Measurements from ENCODE around the gene FAM43B.

The FAM43B gene

GRCh38 chr1:20526267-20526666 is 26.1 kb upstream of the FAM43B start:
- no peak overlapping the region for H3K9ac ChIP-seq (ENCODE audit: low read depth in 1 of 2, low read length in 2 of 2)
- no peaks in the 10 kb centered on the region for H3K36me3 ChIP-seq (ENCODE audit: control insufficient read depth in 2 of 2, insufficient read depth in 2 of 2, low read length in 2 of 2)
- no peak overlapping the region for H3K4me3 ChIP-seq (ENCODE audit: low read length in 2 of 2)
- no peaks in the 10 kb centered on the region for H3K9me3 ChIP-seq (ENCODE audit: control insufficient read depth in 2 of 2, low read length in 2 of 2)
- no peak overlapping the region for H3K27ac ChIP-seq (ENCODE audit: low read depth in 2 of 2, low read length in 2 of 2)
- peaks cover 5 to 7% of the 10 kb centered on the region in 2 donors for H3K27me3 ChIP-seq (ENCODE audit: control insufficient read depth in 2 of 2, insufficient read depth in 2 of 2, low read length in 2 of 2)
- H3K4me1 ChIP-seq (ENCODE audit: control insufficient read depth in 2 of 2, insufficient read depth in 2 of 2, low read length in 2 of 2): no peaks in the 10 kb centered on the region

GRCh38 chr1:20528221-20528620 is 24.2 kb upstream of the FAM43B start:
- H3K4me1 ChIP-seq (ENCODE audit: control insufficient read depth in 2 of 2, insufficient read depth in 2 of 2, low read length in 2 of 2): no peaks in the 10 kb centered on the region
- no peaks in the 10 kb centered on the region for H3K9me3 ChIP-seq (ENCODE audit: control insufficient read depth in 2 of 2, low read length in 2 of 2)
- H3K27me3 ChIP-seq (ENCODE audit: control insufficient read depth in 2 of 2, insufficient read depth in 2 of 2, low read length in 2 of 2): peaks cover 5 to 11% of the 10 kb centered on the region in 2 donors
- H3K9ac ChIP-seq (ENCODE audit: low read depth in 1 of 2, low read length in 2 of 2): no peak overlapping the region
- no peaks in the 10 kb centered on the region for H3K36me3 ChIP-seq (ENCODE audit: control insufficient read depth in 2 of 2, insufficient read depth in 2 of 2, low read length in 2 of 2)
- H3K27ac ChIP-seq (ENCODE audit: low read depth in 2 of 2, low read length in 2 of 2): no peak overlapping the region
- H3K4me3 ChIP-seq (ENCODE audit: low read length in 2 of 2): no peak overlapping the region

GRCh38 chr1:20530306-20530705 is 22.1 kb upstream of the FAM43B start:
- no peaks in the 10 kb centered on the region for H3K9me3 ChIP-seq (ENCODE audit: control insufficient read depth in 2 of 2, low read length in 2 of 2)
- H3K4me1 ChIP-seq (ENCODE audit: control insufficient read depth in 2 of 2, insufficient read depth in 2 of 2, low read length in 2 of 2): no peaks in the 10 kb centered on the region
- no peak overlapping the region for H3K27ac ChIP-seq (ENCODE audit: low read depth in 2 of 2, low read length in 2 of 2)
- no peak overlapping the region for H3K4me3 ChIP-seq (ENCODE audit: low read length in 2 of 2)
- no peaks in the 10 kb centered on the region for H3K36me3 ChIP-seq (ENCODE audit: control insufficient read depth in 2 of 2, insufficient read depth in 2 of 2, low read length in 2 of 2)
- H3K27me3 ChIP-seq (ENCODE audit: control insufficient read depth in 2 of 2, insufficient read depth in 2 of 2, low read length in 2 of 2): peaks cover 5 to 11% of the 10 kb centered on the region in 2 donors
- no peak overlapping the region for H3K9ac ChIP-seq (ENCODE audit: low read depth in 1 of 2, low read length in 2 of 2)

GRCh38 chr1:20530901-20531300 is 21.5 kb upstream of the FAM43B start:
- no peaks in the 10 kb centered on the region for H3K9me3 ChIP-seq (ENCODE audit: control insufficient read depth in 2 of 2, low read length in 2 of 2)
- no peaks in the 10 kb centered on the region for H3K36me3 ChIP-seq (ENCODE audit: control insufficient read depth in 2 of 2, insufficient read depth in 2 of 2, low read length in 2 of 2)
- peaks cover 7 to 11% of the 10 kb centered on the region in 2 donors for H3K27me3 ChIP-seq (ENCODE audit: control insufficient read depth in 2 of 2, insufficient read depth in 2 of 2, low read length in 2 of 2)
- no peak overlapping the region for H3K4me3 ChIP-seq (ENCODE audit: low read length in 2 of 2)
- H3K27ac ChIP-seq (ENCODE audit: low read depth in 2 of 2, low read length in 2 of 2): no peak overlapping the region
- no peak overlapping the region for H3K9ac ChIP-seq (ENCODE audit: low read depth in 1 of 2, low read length in 2 of 2)
- no peaks in the 10 kb centered on the region for H3K4me1 ChIP-seq (ENCODE audit: control insufficient read depth in 2 of 2, insufficient read depth in 2 of 2, low read length in 2 of 2)

- no peaks in the 10 kb centered on the region for H3K9me3 ChIP-seq (ENCODE audit: control insufficient read depth in 2 of 2, low read length in 2 of 2)
- H3K27ac ChIP-seq (ENCODE audit: low read depth in 2 of 2, low read length in 2 of 2): no peak overlapping the region
- H3K4me3 ChIP-seq (ENCODE audit: low read length in 2 of 2): no peak overlapping the region
- H3K9ac ChIP-seq (ENCODE audit: low read depth in 1 of 2, low read length in 2 of 2): no peak overlapping the region
- no peaks in the 10 kb centered on the region for H3K4me1 ChIP-seq (ENCODE audit: control insufficient read depth in 2 of 2, insufficient read depth in 2 of 2, low read length in 2 of 2)
- no peaks in the 10 kb centered on the region for H3K36me3 ChIP-seq (ENCODE audit: control insufficient read depth in 2 of 2, insufficient read depth in 2 of 2, low read length in 2 of 2)
- peaks cover 5 to 11% of the 10 kb centered on the region in 2 donors for H3K27me3 ChIP-seq (ENCODE audit: control insufficient read depth in 2 of 2, insufficient read depth in 2 of 2, low read length in 2 of 2)
Measured at GRCh38 chr1:20533635-20534034, 18.7 kb upstream of the FAM43B start.

- Histone ChIP-seq H3K36me3 (ENCODE audit: control insufficient read depth in 2 of 2, insufficient read depth in 2 of 2, low read length in 2 of 2) (no peaks in the 10 kb centered on the region), H3K4me1 (ENCODE audit: control insufficient read depth in 2 of 2, insufficient read depth in 2 of 2, low read length in 2 of 2) (no peaks in the 10 kb centered on the region), H3K27ac (ENCODE audit: low read depth in 2 of 2, low read length in 2 of 2) (no peak overlapping the region), H3K4me3 (ENCODE audit: low read length in 2 of 2) (no peak overlapping the region), H3K27me3 (ENCODE audit: control insufficient read depth in 2 of 2, insufficient read depth in 2 of 2, low read length in 2 of 2) (peaks cover 5 to 6% of the 10 kb centered on the region in 2 donors), H3K9me3 (ENCODE audit: control insufficient read depth in 2 of 2, low read length in 2 of 2) (no peaks in the 10 kb centered on the region), H3K9ac (ENCODE audit: low read depth in 1 of 2, low read length in 2 of 2) (no peak overlapping the region)
Measured at GRCh38 chr1:20534659-20535417, 17.5 kb upstream of the FAM43B start.

GRCh38 chr1:20538227-20538626 is 14.1 kb upstream of the FAM43B start:
- H3K4me1 ChIP-seq (ENCODE audit: control insufficient read depth in 2 of 2, insufficient read depth in 2 of 2, low read length in 2 of 2): no peaks in the 10 kb centered on the region
- H3K9ac ChIP-seq (ENCODE audit: low read depth in 1 of 2, low read length in 2 of 2): no peak overlapping the region
- H3K36me3 ChIP-seq (ENCODE audit: control insufficient read depth in 2 of 2, insufficient read depth in 2 of 2, low read length in 2 of 2): no peaks in the 10 kb centered on the region
- H3K27me3 ChIP-seq (ENCODE audit: control insufficient read depth in 2 of 2, insufficient read depth in 2 of 2, low read length in 2 of 2): peaks cover 4 to 14% of the 10 kb centered on the region in 2 donors
- no peaks in the 10 kb centered on the region for H3K9me3 ChIP-seq (ENCODE audit: control insufficient read depth in 2 of 2, low read length in 2 of 2)
- H3K4me3 ChIP-seq (ENCODE audit: low read length in 2 of 2): no peak overlapping the region
- H3K27ac ChIP-seq (ENCODE audit: low read depth in 2 of 2, low read length in 2 of 2): no peak overlapping the region

GRCh38 chr1:20538760-20539551 is 13.4 kb upstream of the FAM43B start:
- no peaks in the 10 kb centered on the region for H3K9me3 ChIP-seq (ENCODE audit: control insufficient read depth in 2 of 2, low read length in 2 of 2)
- no peaks in the 10 kb centered on the region for H3K4me1 ChIP-seq (ENCODE audit: control insufficient read depth in 2 of 2, insufficient read depth in 2 of 2, low read length in 2 of 2)
- no peak overlapping the region for H3K27ac ChIP-seq (ENCODE audit: low read depth in 2 of 2, low read length in 2 of 2)
- no peak overlapping the region for H3K4me3 ChIP-seq (ENCODE audit: low read length in 2 of 2)
- H3K27me3 ChIP-seq (ENCODE audit: control insufficient read depth in 2 of 2, insufficient read depth in 2 of 2, low read length in 2 of 2): peaks cover 4 to 14% of the 10 kb centered on the region in 2 donors
- H3K9ac ChIP-seq (ENCODE audit: low read depth in 1 of 2, low read length in 2 of 2): no peak overlapping the region
- H3K36me3 ChIP-seq (ENCODE audit: control insufficient read depth in 2 of 2, insufficient read depth in 2 of 2, low read length in 2 of 2): no peaks in the 10 kb centered on the region

- H3K9ac ChIP-seq (ENCODE audit: low read depth in 1 of 2, low read length in 2 of 2): no peak overlapping the region
- H3K27me3 ChIP-seq (ENCODE audit: control insufficient read depth in 2 of 2, insufficient read depth in 2 of 2, low read length in 2 of 2): peaks cover 4 to 14% of the 10 kb centered on the region in 2 donors
- no peaks in the 10 kb centered on the region for H3K4me1 ChIP-seq (ENCODE audit: control insufficient read depth in 2 of 2, insufficient read depth in 2 of 2, low read length in 2 of 2)
- H3K9me3 ChIP-seq (ENCODE audit: control insufficient read depth in 2 of 2, low read length in 2 of 2): no peaks in the 10 kb centered on the region
- H3K27ac ChIP-seq (ENCODE audit: low read depth in 2 of 2, low read length in 2 of 2): no peak overlapping the region
- H3K36me3 ChIP-seq (ENCODE audit: control insufficient read depth in 2 of 2, insufficient read depth in 2 of 2, low read length in 2 of 2): no peaks in the 10 kb centered on the region
- no peak overlapping the region for H3K4me3 ChIP-seq (ENCODE audit: low read length in 2 of 2)
Measured at GRCh38 chr1:20540281-20540680, 12.1 kb upstream of the FAM43B start.

- Histone ChIP-seq H3K9ac (ENCODE audit: low read depth in 1 of 2, low read length in 2 of 2) (no peak overlapping the region), H3K4me3 (ENCODE audit: low read length in 2 of 2) (no peak overlapping the region), H3K9me3 (ENCODE audit: control insufficient read depth in 2 of 2, low read length in 2 of 2) (no peaks in the 10 kb centered on the region), H3K27ac (ENCODE audit: low read depth in 2 of 2, low read length in 2 of 2) (no peak overlapping the region), H3K4me1 (ENCODE audit: control insufficient read depth in 2 of 2, insufficient read depth in 2 of 2, low read length in 2 of 2) (no peaks in the 10 kb centered on the region), H3K36me3 (ENCODE audit: control insufficient read depth in 2 of 2, insufficient read depth in 2 of 2, low read length in 2 of 2) (no peaks in the 10 kb centered on the region), H3K27me3 (ENCODE audit: control insufficient read depth in 2 of 2, insufficient read depth in 2 of 2, low read length in 2 of 2) (peaks cover 14 to 22% of the 10 kb centered on the region in 2 donors)
Measured at GRCh38 chr1:20546637-20547036, 5.7 kb upstream of the FAM43B start.
